WTC11 (cell line): ENCODE measurements around the gene PHACTR3. TPM values are rescaled to one million over a fixed set of nuclear protein-coding genes. Genes with fewer than 3 reads are reported as not detected.

Experiments
- ATAC-seq: fragments of 200-7000 bp; cut with Tn5 transposase; 2 replicates; pipeline ENCODE4 v1.10.0; 2021; ENCODE audit warnings: mild to moderate bottlenecking, moderate library complexity
- CTCF ChIA-PET: fragments of 300-600 bp; sonication (Branson Sonifier 250); formaldehyde crosslinking; loops from one replicate; lab custom pipeline; 2021; ENCODE audit warnings: antibody characterized with exemption; lab: Charles Lee
- POLR2A ChIA-PET: fragments of 350-600 bp; sonication (Branson Sonifier 250); formaldehyde crosslinking; loops from one replicate; lab custom pipeline; 2021; ENCODE audit warnings: antibody characterized with exemption; lab: Charles Lee
- DNase-seq: peaks from one replicate; pipeline ENCODE4 v3.0.0; 2021; ENCODE audit warnings: low spot score
- H3K27ac Mint-ChIP-seq: 2 replicates; pipeline ENCODE4 v1.8.0; 2021; ENCODE audit warnings: mixed read lengths
- H3K27me3 Mint-ChIP-seq: 2 replicates; pipeline ENCODE4 v1.8.0; 2021; ENCODE audit warnings: low read depth, mild to moderate bottlenecking, moderate library complexity, mixed read lengths
- H3K36me3 Mint-ChIP-seq: 2 replicates; pipeline ENCODE4 v1.8.0; 2021; ENCODE audit warnings: mixed read lengths
- H3K4me1 Mint-ChIP-seq: 2 replicates; pipeline ENCODE4 v1.8.0; 2022; ENCODE audit warnings: mixed read lengths
- H3K4me3 Mint-ChIP-seq: 2 replicates; pipeline ENCODE4 v1.8.0; 2021; ENCODE audit warnings: mild to moderate bottlenecking, moderate library complexity, mixed read lengths
- H3K9me3 Mint-ChIP-seq: 2 replicates; pipeline ENCODE4 v1.8.0; 2021; ENCODE audit warnings: mixed read lengths
- ATF1 ChIP-seq: sonication (generic); formaldehyde crosslinking; IDR thresholded peaks from 2 replicates; pipeline ENCODE4 v1.8.1; 2023; ENCODE audit warnings: mild to moderate bottlenecking, moderate library complexity, missing genetic modification reagents
- CBFB ChIP-seq: sonication (generic); formaldehyde crosslinking; IDR thresholded peaks from 2 replicates; pipeline ENCODE4 v1.8.1; 2022; ENCODE audit warnings: mild to moderate bottlenecking, low read depth, missing genetic modification reagents
- FOXK1 ChIP-seq: sonication (generic); formaldehyde crosslinking; IDR thresholded peaks from 2 replicates; pipeline ENCODE4 v1.8.0; 2022; ENCODE audit warnings: mild to moderate bottlenecking, moderate library complexity, missing genetic modification reagents
- GABPB1 ChIP-seq: sonication (generic); formaldehyde crosslinking; IDR thresholded peaks from 2 replicates; pipeline ENCODE4 v1.8.1; 2023; ENCODE audit warnings: mild to moderate bottlenecking, missing genetic modification reagents
- GRHL2 ChIP-seq: fragments of 250-450 bp; sonication (Bioruptor Pico); IDR thresholded peaks from 2 replicates; pipeline ENCODE4 v1.8.0; 2022; ENCODE audit warnings: mild to moderate bottlenecking, moderate library complexity; ENCODE audit not compliant: insufficient replicate concordance, severe bottlenecking
- NFYB ChIP-seq: sonication (generic); formaldehyde crosslinking; conservative IDR thresholded peaks from 2 replicates; pipeline ENCODE4 v1.8.0; 2022; ENCODE audit warnings: low read depth, missing genetic modification reagents
- PRRX2 ChIP-seq: fragments of 250-450 bp; sonication (Bioruptor Pico); IDR thresholded peaks from 2 replicates; pipeline ENCODE4 v1.8.0; 2021; ENCODE audit warnings: mild to moderate bottlenecking
- ZNF138 ChIP-seq: sonication (generic); formaldehyde crosslinking; conservative IDR thresholded peaks from 2 replicates; pipeline ENCODE4 v1.8.1; 2022; ENCODE audit warnings: mild to moderate bottlenecking, moderate library complexity, missing genetic modification reagents
- total RNA-seq: library from RNA; stranded (reverse); gene quantifications from 3 replicates; pipeline ENCODE4 v1.2.3, GENCODE V29; 2021
- TF ChIP-seq, protein P1 (sequence below): sonication (generic); formaldehyde crosslinking; conservative IDR thresholded peaks from 2 replicates; pipeline ENCODE4 v1.8.1; 2022; ENCODE audit warnings: mild to moderate bottlenecking, missing genetic modification reagents
- TF ChIP-seq, protein P2 (sequence below): sonication (generic); formaldehyde crosslinking; IDR thresholded peaks from 2 replicates; pipeline ENCODE4 v1.8.0; 2022; ENCODE audit warnings: mild to moderate bottlenecking, missing genetic modification reagents
- TF ChIP-seq, protein P3 (sequence below): sonication (generic); formaldehyde crosslinking; IDR thresholded peaks from 2 replicates; pipeline ENCODE4 v1.8.0; 2023; ENCODE audit warnings: mild to moderate bottlenecking, missing genetic modification reagents
- TF ChIP-seq, protein P4 (sequence below): fragments of 250-450 bp; sonication (Bioruptor Pico); IDR thresholded peaks from 2 replicates; pipeline ENCODE4 v1.9.0; 2021; ENCODE audit warnings: mild to moderate bottlenecking, borderline replicate concordance
- TF ChIP-seq, protein P5 (sequence below): sonication (generic); formaldehyde crosslinking; IDR thresholded peaks from 2 replicates; pipeline ENCODE4 v1.8.0; 2022; ENCODE audit warnings: mild to moderate bottlenecking, missing genetic modification reagents
- TF ChIP-seq, protein P6 (sequence below): sonication (generic); formaldehyde crosslinking; IDR thresholded peaks from 2 replicates; pipeline ENCODE4 v1.8.0; 2022; ENCODE audit warnings: missing genetic modification reagents
- TF ChIP-seq, protein P7 (sequence below): sonication (generic); formaldehyde crosslinking; IDR thresholded peaks from 2 replicates; pipeline ENCODE4 v1.8.1; 2023; ENCODE audit warnings: mild to moderate bottlenecking, missing genetic modification reagents, borderline replicate concordance
- TF ChIP-seq, protein P8 (sequence below): fragments of 250-450 bp; sonication (Bioruptor Pico); IDR thresholded peaks from 2 replicates; pipeline ENCODE4 v1.9.0; 2021; ENCODE audit warnings: mild to moderate bottlenecking

PHACTR3 gene
- total RNA-seq, 1 experiment from 2014 or later = 0.28 TPM

DNA sequence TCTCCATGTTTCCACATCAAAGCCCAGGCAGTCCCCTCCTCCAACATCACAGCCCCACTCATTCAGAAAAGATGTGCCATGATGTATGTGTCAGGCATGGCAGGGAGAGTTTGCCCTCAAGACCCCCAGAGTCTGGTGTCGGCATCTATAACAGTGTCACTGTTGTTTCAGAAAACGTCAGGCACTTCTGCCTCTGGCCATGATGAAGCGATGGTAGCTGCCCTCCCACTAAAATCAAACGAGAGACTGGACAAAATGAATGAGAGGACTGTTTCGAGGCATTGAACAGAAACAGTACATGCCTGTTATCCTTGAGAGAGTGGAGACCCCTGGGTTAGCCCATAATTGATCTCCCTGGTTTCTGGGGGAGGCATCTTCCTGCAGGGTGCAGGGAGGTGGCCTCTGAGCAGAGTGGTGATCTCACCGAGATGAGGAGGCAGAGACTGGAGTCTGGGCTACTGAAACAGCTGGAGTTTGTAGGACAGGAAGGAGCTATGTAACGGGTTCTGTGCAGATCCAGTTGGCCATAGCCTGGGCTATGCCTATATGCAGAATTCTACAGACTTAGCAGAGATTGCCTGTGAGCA, 184.6 kb downstream of the PHACTR3 start:
- peaks cover 16% of the 10 kb centered on the region for H3K9me3 Mint-ChIP-seq
- POLR2A ChIA-PET = no interaction called here
- CTCF ChIA-PET = interaction anchor here (8.3 kb wide), 1 partner anchor 60 kb away, joined by 89 read pairs; no protein-coding TSS in a partner anchor
- ATAC-seq = no peak
- no peak overlapping the region for H3K4me3 Mint-ChIP-seq
- no peak overlapping the region for H3K27ac Mint-ChIP-seq
- peaks cover 29% of the 10 kb centered on the region for H3K27me3 Mint-ChIP-seq
- H3K4me1 Mint-ChIP-seq = no peaks in the 10 kb centered on the region
- H3K36me3 Mint-ChIP-seq = peaks cover 11% of the 10 kb centered on the region
- DNase-seq = no peak
- TF ChIP-seq, protein P1, sequence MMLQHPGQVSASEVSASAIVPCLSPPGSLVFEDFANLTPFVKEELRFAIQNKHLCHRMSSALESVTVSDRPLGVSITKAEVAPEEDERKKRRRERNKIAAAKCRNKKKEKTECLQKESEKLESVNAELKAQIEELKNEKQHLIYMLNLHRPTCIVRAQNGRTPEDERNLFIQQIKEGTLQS (CRISPR knock-in tag) = no peak
- TF ChIP-seq, protein P2, sequence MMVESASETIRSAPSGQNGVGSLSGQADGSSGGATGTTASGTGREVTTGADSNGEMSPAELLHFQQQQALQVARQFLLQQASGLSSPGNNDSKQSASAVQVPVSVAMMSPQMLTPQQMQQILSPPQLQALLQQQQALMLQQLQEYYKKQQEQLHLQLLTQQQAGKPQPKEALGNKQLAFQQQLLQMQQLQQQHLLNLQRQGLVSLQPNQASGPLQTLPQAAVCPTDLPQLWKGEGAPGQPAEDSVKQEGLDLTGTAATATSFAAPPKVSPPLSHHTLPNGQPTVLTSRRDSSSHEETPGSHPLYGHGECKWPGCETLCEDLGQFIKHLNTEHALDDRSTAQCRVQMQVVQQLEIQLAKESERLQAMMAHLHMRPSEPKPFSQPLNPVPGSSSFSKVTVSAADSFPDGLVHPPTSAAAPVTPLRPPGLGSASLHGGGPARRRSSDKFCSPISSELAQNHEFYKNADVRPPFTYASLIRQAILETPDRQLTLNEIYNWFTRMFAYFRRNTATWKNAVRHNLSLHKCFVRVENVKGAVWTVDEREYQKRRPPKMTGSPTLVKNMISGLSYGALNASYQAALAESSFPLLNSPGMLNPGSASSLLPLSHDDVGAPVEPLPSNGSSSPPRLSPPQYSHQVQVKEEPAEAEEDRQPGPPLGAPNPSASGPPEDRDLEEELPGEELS (CRISPR knock-in tag) = no peak
- no peak for TF ChIP-seq ATF1 (CRISPR knock-in tag)
- TF ChIP-seq GABPB1 (CRISPR knock-in tag) = no peak
- TF ChIP-seq GRHL2 = no peak
- TF ChIP-seq, protein P3, sequence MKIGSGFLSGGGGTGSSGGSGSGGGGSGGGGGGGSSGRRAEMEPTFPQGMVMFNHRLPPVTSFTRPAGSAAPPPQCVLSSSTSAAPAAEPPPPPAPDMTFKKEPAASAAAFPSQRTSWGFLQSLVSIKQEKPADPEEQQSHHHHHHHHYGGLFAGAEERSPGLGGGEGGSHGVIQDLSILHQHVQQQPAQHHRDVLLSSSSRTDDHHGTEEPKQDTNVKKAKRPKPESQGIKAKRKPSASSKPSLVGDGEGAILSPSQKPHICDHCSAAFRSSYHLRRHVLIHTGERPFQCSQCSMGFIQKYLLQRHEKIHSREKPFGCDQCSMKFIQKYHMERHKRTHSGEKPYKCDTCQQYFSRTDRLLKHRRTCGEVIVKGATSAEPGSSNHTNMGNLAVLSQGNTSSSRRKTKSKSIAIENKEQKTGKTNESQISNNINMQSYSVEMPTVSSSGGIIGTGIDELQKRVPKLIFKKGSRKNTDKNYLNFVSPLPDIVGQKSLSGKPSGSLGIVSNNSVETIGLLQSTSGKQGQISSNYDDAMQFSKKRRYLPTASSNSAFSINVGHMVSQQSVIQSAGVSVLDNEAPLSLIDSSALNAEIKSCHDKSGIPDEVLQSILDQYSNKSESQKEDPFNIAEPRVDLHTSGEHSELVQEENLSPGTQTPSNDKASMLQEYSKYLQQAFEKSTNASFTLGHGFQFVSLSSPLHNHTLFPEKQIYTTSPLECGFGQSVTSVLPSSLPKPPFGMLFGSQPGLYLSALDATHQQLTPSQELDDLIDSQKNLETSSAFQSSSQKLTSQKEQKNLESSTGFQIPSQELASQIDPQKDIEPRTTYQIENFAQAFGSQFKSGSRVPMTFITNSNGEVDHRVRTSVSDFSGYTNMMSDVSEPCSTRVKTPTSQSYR (CRISPR knock-in tag) = no peak
- no peak for TF ChIP-seq ZNF138 (CRISPR knock-in tag)
- TF ChIP-seq, protein P4, sequence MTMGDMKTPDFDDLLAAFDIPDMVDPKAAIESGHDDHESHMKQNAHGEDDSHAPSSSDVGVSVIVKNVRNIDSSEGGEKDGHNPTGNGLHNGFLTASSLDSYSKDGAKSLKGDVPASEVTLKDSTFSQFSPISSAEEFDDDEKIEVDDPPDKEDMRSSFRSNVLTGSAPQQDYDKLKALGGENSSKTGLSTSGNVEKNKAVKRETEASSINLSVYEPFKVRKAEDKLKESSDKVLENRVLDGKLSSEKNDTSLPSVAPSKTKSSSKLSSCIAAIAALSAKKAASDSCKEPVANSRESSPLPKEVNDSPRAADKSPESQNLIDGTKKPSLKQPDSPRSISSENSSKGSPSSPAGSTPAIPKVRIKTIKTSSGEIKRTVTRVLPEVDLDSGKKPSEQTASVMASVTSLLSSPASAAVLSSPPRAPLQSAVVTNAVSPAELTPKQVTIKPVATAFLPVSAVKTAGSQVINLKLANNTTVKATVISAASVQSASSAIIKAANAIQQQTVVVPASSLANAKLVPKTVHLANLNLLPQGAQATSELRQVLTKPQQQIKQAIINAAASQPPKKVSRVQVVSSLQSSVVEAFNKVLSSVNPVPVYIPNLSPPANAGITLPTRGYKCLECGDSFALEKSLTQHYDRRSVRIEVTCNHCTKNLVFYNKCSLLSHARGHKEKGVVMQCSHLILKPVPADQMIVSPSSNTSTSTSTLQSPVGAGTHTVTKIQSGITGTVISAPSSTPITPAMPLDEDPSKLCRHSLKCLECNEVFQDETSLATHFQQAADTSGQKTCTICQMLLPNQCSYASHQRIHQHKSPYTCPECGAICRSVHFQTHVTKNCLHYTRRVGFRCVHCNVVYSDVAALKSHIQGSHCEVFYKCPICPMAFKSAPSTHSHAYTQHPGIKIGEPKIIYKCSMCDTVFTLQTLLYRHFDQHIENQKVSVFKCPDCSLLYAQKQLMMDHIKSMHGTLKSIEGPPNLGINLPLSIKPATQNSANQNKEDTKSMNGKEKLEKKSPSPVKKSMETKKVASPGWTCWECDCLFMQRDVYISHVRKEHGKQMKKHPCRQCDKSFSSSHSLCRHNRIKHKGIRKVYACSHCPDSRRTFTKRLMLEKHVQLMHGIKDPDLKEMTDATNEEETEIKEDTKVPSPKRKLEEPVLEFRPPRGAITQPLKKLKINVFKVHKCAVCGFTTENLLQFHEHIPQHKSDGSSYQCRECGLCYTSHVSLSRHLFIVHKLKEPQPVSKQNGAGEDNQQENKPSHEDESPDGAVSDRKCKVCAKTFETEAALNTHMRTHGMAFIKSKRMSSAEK (CRISPR knock-in tag) = no peak
- TF ChIP-seq, protein P5, sequence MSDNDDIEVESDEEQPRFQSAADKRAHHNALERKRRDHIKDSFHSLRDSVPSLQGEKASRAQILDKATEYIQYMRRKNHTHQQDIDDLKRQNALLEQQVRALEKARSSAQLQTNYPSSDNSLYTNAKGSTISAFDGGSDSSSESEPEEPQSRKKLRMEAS (CRISPR knock-in tag) = no peak
- no peak for TF ChIP-seq FOXK1 (CRISPR knock-in tag)
- no peak for TF ChIP-seq PRRX2
- TF ChIP-seq, protein P6, sequence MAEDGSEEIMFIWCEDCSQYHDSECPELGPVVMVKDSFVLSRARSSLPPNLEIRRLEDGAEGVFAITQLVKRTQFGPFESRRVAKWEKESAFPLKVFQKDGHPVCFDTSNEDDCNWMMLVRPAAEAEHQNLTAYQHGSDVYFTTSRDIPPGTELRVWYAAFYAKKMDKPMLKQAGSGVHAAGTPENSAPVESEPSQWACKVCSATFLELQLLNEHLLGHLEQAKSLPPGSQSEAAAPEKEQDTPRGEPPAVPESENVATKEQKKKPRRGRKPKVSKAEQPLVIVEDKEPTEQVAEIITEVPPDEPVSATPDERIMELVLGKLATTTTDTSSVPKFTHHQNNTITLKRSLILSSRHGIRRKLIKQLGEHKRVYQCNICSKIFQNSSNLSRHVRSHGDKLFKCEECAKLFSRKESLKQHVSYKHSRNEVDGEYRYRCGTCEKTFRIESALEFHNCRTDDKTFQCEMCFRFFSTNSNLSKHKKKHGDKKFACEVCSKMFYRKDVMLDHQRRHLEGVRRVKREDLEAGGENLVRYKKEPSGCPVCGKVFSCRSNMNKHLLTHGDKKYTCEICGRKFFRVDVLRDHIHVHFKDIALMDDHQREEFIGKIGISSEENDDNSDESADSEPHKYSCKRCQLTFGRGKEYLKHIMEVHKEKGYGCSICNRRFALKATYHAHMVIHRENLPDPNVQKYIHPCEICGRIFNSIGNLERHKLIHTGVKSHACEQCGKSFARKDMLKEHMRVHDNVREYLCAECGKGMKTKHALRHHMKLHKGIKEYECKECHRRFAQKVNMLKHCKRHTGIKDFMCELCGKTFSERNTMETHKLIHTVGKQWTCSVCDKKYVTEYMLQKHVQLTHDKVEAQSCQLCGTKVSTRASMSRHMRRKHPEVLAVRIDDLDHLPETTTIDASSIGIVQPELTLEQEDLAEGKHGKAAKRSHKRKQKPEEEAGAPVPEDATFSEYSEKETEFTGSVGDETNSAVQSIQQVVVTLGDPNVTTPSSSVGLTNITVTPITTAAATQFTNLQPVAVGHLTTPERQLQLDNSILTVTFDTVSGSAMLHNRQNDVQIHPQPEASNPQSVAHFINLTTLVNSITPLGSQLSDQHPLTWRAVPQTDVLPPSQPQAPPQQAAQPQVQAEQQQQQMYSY (CRISPR knock-in tag) = no peak
- no peak for TF ChIP-seq CBFB (CRISPR knock-in tag)
- TF ChIP-seq NFYB = no peak
- TF ChIP-seq, protein P7, sequence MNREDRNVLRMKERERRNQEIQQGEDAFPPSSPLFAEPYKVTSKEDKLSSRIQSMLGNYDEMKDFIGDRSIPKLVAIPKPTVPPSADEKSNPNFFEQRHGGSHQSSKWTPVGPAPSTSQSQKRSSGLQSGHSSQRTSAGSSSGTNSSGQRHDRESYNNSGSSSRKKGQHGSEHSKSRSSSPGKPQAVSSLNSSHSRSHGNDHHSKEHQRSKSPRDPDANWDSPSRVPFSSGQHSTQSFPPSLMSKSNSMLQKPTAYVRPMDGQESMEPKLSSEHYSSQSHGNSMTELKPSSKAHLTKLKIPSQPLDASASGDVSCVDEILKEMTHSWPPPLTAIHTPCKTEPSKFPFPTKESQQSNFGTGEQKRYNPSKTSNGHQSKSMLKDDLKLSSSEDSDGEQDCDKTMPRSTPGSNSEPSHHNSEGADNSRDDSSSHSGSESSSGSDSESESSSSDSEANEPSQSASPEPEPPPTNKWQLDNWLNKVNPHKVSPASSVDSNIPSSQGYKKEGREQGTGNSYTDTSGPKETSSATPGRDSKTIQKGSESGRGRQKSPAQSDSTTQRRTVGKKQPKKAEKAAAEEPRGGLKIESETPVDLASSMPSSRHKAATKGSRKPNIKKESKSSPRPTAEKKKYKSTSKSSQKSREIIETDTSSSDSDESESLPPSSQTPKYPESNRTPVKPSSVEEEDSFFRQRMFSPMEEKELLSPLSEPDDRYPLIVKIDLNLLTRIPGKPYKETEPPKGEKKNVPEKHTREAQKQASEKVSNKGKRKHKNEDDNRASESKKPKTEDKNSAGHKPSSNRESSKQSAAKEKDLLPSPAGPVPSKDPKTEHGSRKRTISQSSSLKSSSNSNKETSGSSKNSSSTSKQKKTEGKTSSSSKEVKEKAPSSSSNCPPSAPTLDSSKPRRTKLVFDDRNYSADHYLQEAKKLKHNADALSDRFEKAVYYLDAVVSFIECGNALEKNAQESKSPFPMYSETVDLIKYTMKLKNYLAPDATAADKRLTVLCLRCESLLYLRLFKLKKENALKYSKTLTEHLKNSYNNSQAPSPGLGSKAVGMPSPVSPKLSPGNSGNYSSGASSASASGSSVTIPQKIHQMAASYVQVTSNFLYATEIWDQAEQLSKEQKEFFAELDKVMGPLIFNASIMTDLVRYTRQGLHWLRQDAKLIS (CRISPR knock-in tag) = no peak
- TF ChIP-seq, protein P8, sequence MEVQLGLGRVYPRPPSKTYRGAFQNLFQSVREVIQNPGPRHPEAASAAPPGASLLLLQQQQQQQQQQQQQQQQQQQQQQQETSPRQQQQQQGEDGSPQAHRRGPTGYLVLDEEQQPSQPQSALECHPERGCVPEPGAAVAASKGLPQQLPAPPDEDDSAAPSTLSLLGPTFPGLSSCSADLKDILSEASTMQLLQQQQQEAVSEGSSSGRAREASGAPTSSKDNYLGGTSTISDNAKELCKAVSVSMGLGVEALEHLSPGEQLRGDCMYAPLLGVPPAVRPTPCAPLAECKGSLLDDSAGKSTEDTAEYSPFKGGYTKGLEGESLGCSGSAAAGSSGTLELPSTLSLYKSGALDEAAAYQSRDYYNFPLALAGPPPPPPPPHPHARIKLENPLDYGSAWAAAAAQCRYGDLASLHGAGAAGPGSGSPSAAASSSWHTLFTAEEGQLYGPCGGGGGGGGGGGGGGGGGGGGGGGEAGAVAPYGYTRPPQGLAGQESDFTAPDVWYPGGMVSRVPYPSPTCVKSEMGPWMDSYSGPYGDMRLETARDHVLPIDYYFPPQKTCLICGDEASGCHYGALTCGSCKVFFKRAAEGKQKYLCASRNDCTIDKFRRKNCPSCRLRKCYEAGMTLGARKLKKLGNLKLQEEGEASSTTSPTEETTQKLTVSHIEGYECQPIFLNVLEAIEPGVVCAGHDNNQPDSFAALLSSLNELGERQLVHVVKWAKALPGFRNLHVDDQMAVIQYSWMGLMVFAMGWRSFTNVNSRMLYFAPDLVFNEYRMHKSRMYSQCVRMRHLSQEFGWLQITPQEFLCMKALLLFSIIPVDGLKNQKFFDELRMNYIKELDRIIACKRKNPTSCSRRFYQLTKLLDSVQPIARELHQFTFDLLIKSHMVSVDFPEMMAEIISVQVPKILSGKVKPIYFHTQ (CRISPR knock-in tag) = no peak
